IPS-15b (cell line): ENCODE results near the gene FSCN2.

Experiments
- H3K27me3 ChIP-seq: one replicate; pipeline ENCODE4 v1.6.1; 2013; ENCODE audit warnings: low read length; ENCODE audit not compliant: control insufficient read depth, insufficient read depth
- H3K36me3 ChIP-seq: one replicate; pipeline ENCODE4 v1.6.1; 2013; ENCODE audit warnings: low read length; ENCODE audit not compliant: control insufficient read depth, insufficient read depth
- H3K4me1 ChIP-seq: one replicate; pipeline ENCODE4 v1.6.1; 2013; ENCODE audit warnings: mild to moderate bottlenecking, low read length; ENCODE audit not compliant: control insufficient read depth, insufficient read depth
- H3K4me3 ChIP-seq: one replicate; pipeline ENCODE4 v1.5.1; 2013; ENCODE audit warnings: low read depth, low read length
- H3K9ac ChIP-seq: one replicate; pipeline ENCODE4 v1.6.1; 2013; ENCODE audit warnings: low read depth, mild to moderate bottlenecking, low read length
- H3K9me3 ChIP-seq: one replicate; pipeline ENCODE4 v1.6.1; 2013; ENCODE audit warnings: mild to moderate bottlenecking, low read length; ENCODE audit not compliant: control insufficient read depth, insufficient read depth

Gene FSCN2

DNA sequence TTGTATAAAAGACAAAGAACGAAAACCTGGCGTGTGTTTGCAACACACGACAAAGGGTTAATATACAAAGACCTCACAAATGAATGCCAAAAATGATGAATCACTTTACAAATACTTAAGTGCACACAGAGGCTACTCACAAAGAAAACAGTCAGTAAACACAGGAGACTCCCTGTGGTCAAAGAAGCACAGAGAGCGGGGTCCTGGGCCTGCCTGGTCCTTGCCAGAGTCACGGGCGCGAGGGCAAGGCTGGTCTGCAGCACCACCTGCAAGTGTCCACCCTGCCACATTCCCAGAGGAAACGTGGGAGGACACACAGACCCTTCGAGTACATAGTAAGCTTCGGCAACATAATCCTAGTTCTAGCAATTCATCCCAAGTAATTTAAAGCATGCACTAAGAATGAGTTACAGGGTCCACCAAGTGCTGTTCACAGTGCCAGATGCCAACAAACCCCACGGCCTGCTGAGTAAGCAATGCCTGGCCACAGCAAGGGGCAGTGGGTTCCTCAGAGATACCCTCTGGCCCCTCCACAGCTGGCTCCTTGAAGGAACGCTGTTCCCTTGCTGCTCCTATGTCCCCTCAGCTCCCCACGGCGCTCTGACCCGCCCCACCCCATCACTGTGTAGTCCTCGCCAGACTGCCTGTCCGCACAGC lies 48.6 kb downstream of the FSCN2 start:
- Histone ChIP-seq H3K4me1 (no peaks in the 10 kb centered on the region), H3K4me3 (no peak overlapping the region)

DNA sequence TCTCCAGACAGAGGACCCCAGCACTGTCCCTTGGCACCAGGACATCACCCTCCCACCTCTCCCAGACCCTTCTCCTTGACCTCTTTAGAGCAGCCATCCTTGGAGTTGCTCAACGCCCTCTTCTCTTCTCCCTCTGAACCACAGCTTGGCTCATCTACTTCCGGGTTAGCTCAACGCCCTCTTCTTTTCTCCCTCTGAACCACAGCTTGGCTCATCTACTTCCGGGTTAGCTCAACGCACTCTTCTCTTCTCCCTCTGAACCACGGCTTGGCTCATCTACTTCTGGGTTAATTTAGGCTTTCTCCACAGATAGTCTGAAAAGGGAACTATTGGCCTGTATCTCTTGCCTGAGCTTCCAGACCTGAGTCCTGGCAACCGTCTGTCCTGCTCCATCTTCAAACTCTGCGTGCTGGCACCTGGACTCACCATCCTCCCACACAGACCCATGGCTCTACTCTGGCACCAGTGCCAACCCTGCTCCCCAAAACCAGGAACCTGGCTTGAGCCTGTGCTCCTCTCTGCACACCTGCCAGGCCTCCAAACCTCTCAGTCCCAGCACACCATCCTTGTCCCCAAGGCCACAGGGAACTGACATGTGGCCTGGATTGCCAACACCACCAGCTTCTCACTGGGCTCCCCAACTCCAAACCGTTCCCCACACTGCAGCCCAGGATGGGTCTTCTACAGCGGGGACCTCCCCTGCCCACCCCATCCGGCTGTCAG lies 49.3 kb downstream of the FSCN2 start:
- no peak overlapping the region for H3K9ac ChIP-seq
- peaks cover 21% of the 10 kb centered on the region for H3K36me3 ChIP-seq
- H3K4me3 ChIP-seq = no peak overlapping the region
- H3K4me1 ChIP-seq = no peaks in the 10 kb centered on the region
- no peaks in the 10 kb centered on the region for H3K27me3 ChIP-seq
- H3K9me3 ChIP-seq = no peaks in the 10 kb centered on the region

More for the DNA sequence above, 48.6 kb downstream of the FSCN2 start:
- Histone ChIP-seq H3K36me3 (peaks cover 23% of the 10 kb centered on the region), H3K9ac (no peak overlapping the region), H3K27me3 (no peaks in the 10 kb centered on the region), H3K9me3 (no peaks in the 10 kb centered on the region)

DNA sequence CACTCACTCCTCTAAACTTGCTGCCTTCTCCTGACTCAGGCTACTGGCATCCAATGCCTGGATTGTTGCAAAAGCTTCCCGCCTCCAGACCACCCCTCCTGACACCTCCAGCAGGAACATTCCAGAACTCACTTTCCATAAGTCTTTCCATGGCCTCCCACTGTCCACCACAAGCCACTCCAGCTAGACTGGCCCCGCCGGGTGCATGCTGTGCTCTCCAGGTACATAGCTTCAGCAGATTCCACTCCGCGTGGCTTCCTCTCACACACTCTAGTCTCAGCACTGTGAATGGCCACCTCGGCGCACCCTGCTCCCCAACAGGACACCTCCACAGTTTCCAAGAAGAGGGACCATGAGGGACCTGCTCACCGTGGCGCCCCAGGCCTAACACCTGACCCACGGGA lies 49.9 kb downstream of the FSCN2 start:
- Histone ChIP-seq H3K9ac (no peak overlapping the region), H3K4me1 (no peaks in the 10 kb centered on the region), H3K27me3 (no peaks in the 10 kb centered on the region), H3K9me3 (no peaks in the 10 kb centered on the region), H3K4me3 (no peak overlapping the region), H3K36me3 (peaks cover 27% of the 10 kb centered on the region)

DNA sequence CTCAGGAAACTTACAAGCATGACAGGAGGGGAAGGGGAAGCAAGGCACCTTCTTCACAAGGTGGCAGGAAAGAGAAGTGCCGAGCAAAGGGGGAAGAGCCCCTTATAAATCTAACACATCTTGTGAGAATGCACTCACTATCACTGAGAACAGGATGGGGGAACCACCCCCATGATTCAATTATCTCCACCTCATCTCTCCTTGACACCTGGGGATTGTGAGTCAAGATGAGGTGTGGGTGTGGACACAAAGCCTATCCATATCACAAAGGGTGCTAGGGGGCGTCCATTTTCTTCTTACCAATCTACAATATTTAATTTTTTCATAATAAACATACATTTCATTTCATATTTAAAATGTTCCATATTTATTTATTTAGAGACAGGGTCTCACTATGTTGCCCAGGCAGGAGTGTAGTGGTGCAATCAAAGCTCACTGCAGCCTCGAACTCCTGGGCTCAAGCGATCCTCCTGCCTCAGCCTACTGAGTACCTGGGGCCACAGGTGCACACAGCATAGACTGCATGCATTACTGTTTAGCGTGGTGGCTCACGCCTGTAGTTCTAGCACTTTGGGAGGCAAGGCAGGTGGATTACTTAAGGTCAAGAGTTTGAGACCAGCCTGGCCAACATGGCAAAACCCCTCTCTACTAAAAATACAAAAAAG lies 50.5 kb downstream of the FSCN2 start:
- Histone ChIP-seq H3K27me3 (no peaks in the 10 kb centered on the region), H3K9ac (no peak overlapping the region), H3K9me3 (no peaks in the 10 kb centered on the region), H3K4me3 (no peak overlapping the region), H3K4me1 (no peaks in the 10 kb centered on the region), H3K36me3 (peaks cover 32% of the 10 kb centered on the region)

DNA sequence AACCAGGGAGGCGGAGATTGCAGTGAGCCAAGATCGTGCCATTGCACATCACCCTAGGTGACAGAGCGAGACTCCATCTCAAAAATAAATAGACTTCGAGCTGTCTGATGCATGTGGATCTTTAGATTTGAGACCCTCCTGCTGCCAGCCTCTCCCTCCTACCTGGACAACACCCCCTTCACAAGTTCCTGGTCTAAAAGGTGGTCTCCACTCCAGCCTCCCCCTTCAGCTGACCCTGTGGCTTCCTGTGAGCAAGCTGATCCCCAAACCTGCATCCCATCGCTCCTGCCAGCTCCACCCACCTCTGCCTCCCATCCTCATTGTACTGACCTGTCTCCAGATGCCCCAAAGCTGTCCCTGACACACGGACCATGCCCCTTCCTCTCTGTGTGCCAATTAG lies 51.1 kb downstream of the FSCN2 start:
- H3K9me3 ChIP-seq = no peaks in the 10 kb centered on the region
- H3K36me3 ChIP-seq = peaks cover 32% of the 10 kb centered on the region
- no peaks in the 10 kb centered on the region for H3K27me3 ChIP-seq
- H3K4me1 ChIP-seq = no peaks in the 10 kb centered on the region
- H3K4me3 ChIP-seq = no peak overlapping the region
- no peak overlapping the region for H3K9ac ChIP-seq

DNA sequence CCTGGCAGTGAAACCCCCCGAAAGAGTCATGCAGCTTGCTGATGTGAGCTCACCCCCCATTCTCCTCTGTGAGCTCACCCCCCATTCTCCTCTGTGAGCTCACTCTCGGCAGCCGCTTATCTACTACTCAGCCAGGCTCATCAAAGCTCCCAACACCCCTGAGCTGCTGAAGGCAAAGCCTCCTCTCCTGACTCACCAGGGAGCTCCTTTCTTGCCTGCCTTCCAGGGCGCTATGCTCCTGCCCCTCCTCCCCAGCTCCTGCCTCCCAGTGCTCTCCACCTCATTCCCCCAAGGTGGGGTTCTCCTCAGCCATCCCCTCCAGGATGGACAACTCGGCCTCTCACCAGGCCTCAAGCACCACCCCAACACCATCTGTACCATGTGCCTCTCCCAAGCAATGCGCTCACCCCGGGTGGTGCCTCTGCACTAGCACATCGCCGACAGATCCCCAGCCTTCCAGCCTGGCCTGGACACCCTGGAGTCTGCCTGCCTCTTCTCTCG lies 51.7 kb downstream of the FSCN2 start:
- H3K4me1 ChIP-seq = no peaks in the 10 kb centered on the region
- no peak overlapping the region for H3K9ac ChIP-seq
- no peaks in the 10 kb centered on the region for H3K27me3 ChIP-seq
- H3K9me3 ChIP-seq = no peaks in the 10 kb centered on the region
- H3K36me3 ChIP-seq = peaks cover 27% of the 10 kb centered on the region
- H3K4me3 ChIP-seq = no peak overlapping the region

DNA sequence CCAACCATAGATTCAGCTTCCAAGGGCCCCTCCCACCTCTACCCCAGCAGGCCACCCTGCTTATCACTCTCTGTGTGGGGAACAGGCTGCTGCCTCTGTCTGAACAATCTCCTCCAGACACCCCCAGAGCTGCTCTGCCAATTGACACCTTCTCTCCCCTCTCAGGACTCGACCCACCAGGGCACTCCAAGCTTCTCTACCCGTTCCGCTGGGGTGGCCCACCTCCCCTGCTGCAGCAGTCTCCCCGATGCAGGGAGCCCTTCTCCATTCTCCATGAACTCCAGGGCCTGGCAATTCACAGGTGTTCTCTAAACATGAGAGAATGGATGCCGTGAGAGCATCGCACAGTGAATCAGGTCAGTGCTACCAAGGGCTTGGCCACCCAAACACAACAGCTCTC lies 52.3 kb downstream of the FSCN2 start:
- no peaks in the 10 kb centered on the region for H3K9me3 ChIP-seq
- H3K9ac ChIP-seq = no peak overlapping the region
- H3K4me1 ChIP-seq = no peaks in the 10 kb centered on the region
- H3K27me3 ChIP-seq = no peaks in the 10 kb centered on the region
- peaks cover 28% of the 10 kb centered on the region for H3K36me3 ChIP-seq
- H3K4me3 ChIP-seq = no peak overlapping the region

DNA sequence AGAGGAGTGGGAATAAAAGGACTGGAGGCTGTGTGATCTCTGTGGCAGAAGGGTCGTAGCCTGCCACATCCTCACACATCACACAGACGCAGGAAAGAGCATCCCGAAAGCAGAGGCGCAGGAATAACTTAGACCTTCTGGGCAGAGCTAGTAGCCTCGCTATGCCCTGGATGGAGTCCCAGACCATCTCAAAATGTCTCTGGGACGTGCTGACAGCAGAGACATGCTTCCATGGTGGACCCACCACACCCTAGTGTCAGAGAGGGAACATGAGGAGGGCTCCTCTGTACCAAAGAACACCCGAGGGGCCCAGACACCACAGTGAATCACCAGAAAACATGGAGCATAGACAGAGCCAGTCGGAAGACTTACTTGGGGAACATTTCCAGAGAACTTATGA lies 53.6 kb downstream of the FSCN2 start:
- peaks cover 34% of the 10 kb centered on the region for H3K36me3 ChIP-seq
- H3K27me3 ChIP-seq = no peaks in the 10 kb centered on the region
- no peak overlapping the region for H3K4me3 ChIP-seq
- no peak overlapping the region for H3K9ac ChIP-seq
- H3K9me3 ChIP-seq = no peaks in the 10 kb centered on the region
- no peaks in the 10 kb centered on the region for H3K4me1 ChIP-seq

DNA sequence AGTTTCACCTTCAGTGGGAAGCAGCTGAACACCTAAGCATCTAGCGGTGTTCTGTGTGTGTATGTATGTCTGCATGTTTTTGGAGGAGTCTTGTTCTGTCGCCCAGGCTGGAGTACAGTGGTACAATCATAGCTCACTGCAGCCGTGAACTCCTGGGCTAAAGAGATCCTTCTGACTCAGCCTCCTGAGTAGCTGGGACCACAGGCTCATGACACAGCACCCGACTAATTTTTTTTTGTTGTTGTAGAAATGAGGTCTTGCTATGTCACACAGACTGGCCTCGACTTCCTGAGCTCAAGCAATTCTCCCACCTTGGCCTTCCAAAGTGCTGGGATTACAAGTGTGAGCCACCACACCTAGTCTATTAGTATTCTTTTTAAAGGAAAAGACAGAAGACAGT lies 54.2 kb downstream of the FSCN2 start:
- Histone ChIP-seq H3K36me3 (peaks cover 37% of the 10 kb centered on the region), H3K4me1 (no peaks in the 10 kb centered on the region), H3K9ac (no peak overlapping the region), H3K4me3 (no peak overlapping the region), H3K9me3 (no peaks in the 10 kb centered on the region), H3K27me3 (no peaks in the 10 kb centered on the region)

DNA sequence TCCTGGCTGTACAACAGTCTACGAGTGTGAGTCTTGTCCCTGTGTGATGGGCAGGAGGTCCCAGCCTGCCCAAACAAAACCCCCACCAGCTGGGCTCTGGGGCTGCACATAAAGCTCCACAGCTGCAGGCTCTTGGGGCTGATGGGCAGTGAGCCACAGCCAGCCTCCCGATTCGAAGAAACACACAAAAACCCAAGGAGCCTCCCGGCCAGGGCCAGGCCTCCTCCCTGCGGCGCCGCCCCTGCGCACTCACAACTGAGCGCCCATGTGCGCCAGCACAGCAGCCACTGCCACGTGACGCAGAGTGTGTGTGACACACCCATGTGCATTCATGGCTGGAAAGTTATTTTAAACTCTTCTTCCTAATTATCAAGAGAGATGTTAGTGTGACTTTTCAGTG lies 54.6 kb downstream of the FSCN2 start:
- peaks cover 37% of the 10 kb centered on the region for H3K36me3 ChIP-seq
- no peak overlapping the region for H3K4me3 ChIP-seq
- no peaks in the 10 kb centered on the region for H3K9me3 ChIP-seq
- H3K9ac ChIP-seq = no peak overlapping the region
- no peaks in the 10 kb centered on the region for H3K27me3 ChIP-seq
- H3K4me1 ChIP-seq = no peaks in the 10 kb centered on the region

DNA sequence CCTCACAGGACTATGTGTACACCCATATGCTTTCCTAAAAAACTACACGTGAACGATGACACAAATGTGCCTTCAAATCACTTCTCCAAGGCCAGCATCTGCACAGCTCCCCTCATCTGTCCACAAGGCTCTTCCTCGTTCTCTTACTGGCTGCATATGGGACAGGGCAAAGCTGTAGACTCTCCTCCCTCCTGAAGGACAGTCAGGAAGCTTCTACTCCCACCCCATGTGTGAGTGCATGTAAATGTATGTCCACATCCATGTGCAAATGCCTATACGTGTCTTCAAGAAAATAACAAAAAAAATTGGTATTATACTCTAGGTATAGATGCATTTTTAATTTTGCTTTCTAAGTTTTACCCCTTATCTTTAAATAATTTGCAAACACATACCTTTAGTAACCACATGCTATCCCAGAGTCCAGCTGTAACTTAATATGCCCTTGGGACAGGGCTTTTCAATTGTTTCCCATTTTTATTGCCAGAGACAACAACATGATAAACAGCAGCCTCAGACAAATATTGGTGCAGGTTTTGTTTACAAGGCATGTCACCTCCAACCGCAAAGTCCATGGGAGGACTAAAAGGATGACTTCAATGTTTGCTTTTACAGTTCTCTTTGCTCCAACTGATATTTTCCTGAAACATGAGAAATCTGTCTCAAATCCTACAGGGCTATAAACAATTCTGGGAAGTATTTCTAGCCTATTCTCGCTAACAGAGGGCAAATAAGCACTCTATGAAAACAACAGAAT lies 55.6 kb downstream of the FSCN2 start:
- H3K4me1 ChIP-seq = no peaks in the 10 kb centered on the region
- H3K36me3 ChIP-seq = peaks cover 46% of the 10 kb centered on the region
- no peaks in the 10 kb centered on the region for H3K9me3 ChIP-seq
- H3K27me3 ChIP-seq = no peaks in the 10 kb centered on the region
- no peak overlapping the region for H3K4me3 ChIP-seq
- H3K9ac ChIP-seq = no peak overlapping the region
